CD8-positive, alpha-beta memory T cell (primary cell): ENCODE measurements around the gene FBXO10. TPM values are rescaled to one million over a fixed set of nuclear protein-coding genes. Genes with fewer than 3 reads are reported as not detected.

Experiments
- CTCF ChIA-PET: fragments of 350-600 bp; sonication (Branson Sonifier 250); formaldehyde crosslinking; loops from one replicate; lab custom pipeline; 2021; ENCODE audit warnings: antibody characterized with exemption; lab: Charles Lee
- POLR2A ChIA-PET: fragments of 350-600 bp; sonication (Branson Sonifier 250); formaldehyde crosslinking; loops from one replicate; lab custom pipeline; 2021; ENCODE audit warnings: antibody characterized with exemption; lab: Charles Lee
- DNase-seq, 5 donors: peaks; one replicate each; pipeline versions ENCODE4 v3.0.0 to v3.0.0-alpha.2; 2020 to 2022; ENCODE audit warnings: mixed read lengths in 1 of 5
- H3K27ac ChIP-seq: one replicate; pipeline ENCODE4 v1.7.0; 2013; ENCODE audit warnings: low read depth, mild to moderate bottlenecking, low read length, moderate library complexity
- H3K27me3 ChIP-seq: 2 replicates; pipeline ENCODE4 v1.7.0; 2013; ENCODE audit warnings: low read length, mild to moderate bottlenecking; ENCODE audit not compliant: insufficient read depth, poor library complexity, severe bottlenecking
- H3K36me3 ChIP-seq: 2 replicates; pipeline ENCODE4 v1.7.0; 2013; ENCODE audit warnings: mild to moderate bottlenecking, low read length, moderate library complexity; ENCODE audit not compliant: insufficient read depth
- H3K4me1 ChIP-seq: 2 replicates; pipeline ENCODE4 v1.7.0; 2013; ENCODE audit warnings: mild to moderate bottlenecking, low read length, moderate library complexity; ENCODE audit not compliant: insufficient read depth
- H3K4me3 ChIP-seq: 2 replicates; pipeline ENCODE4 v1.7.0; 2013; ENCODE audit warnings: mild to moderate bottlenecking, low read length
- H3K9me3 ChIP-seq: 2 replicates; pipeline ENCODE4 v1.7.0; 2013; ENCODE audit warnings: mild to moderate bottlenecking, low read length
- H3K27ac Mint-ChIP-seq, 8 donors: one replicate each; pipeline ENCODE4 v1.8.0; 2020 to 2021; ENCODE audit warnings: mixed read lengths in 8 of 8, mild to moderate bottlenecking in 6 of 8, inconsistent platforms in 3 of 8, moderate library complexity in 3 of 8
- H3K27me3 Mint-ChIP-seq, 2 donors: one replicate each; pipeline ENCODE4 v1.8.0; 2020 to 2021; ENCODE audit warnings: mixed read lengths in 2 of 2, mild to moderate bottlenecking in 1 of 2, moderate library complexity in 1 of 2
- H3K36me3 Mint-ChIP-seq, 3 donors: one replicate each; pipeline ENCODE4 v1.8.0; 2020 to 2021; ENCODE audit warnings: mixed read lengths in 3 of 3, inconsistent platforms in 1 of 3, mild to moderate bottlenecking in 1 of 3
- H3K4me1 Mint-ChIP-seq, 3 donors: one replicate each; pipeline ENCODE4 v1.8.0; 2020 to 2021; ENCODE audit warnings: mixed read lengths in 3 of 3, inconsistent platforms in 1 of 3, mild to moderate bottlenecking in 1 of 3
- H3K4me3 Mint-ChIP-seq, 7 donors: one replicate each; pipeline ENCODE4 v1.8.0; 2020 to 2021; ENCODE audit warnings: mixed read lengths in 7 of 7, mild to moderate bottlenecking in 6 of 7, moderate library complexity in 4 of 7, inconsistent platforms in 2 of 7
- H3K9me3 Mint-ChIP-seq, 5 donors: one replicate each; pipeline ENCODE4 v1.8.0; 2020 to 2022; ENCODE audit warnings: mixed read lengths in 5 of 5, mild to moderate bottlenecking in 3 of 5, moderate library complexity in 2 of 5, inconsistent platforms in 1 of 5
- polyA plus RNA-seq: library from polyadenylated mRNA; unstranded; fragments of 300-500 nt; fragmentation: Illumina TruSeq; gene quantifications from one replicate; pipeline ENCODE4 v1.2.3, GENCODE V29; 2021
- total RNA-seq, 2 experiments: library from RNA; stranded (reverse); gene quantifications; one replicate each; pipeline ENCODE4 v1.2.3, GENCODE V29; 2021

Gene FBXO10
- total and polyA plus RNA-seq, 3 experiments from 2014 or later = 0.82 to 2.8 (median 2.3) TPM

DNA sequence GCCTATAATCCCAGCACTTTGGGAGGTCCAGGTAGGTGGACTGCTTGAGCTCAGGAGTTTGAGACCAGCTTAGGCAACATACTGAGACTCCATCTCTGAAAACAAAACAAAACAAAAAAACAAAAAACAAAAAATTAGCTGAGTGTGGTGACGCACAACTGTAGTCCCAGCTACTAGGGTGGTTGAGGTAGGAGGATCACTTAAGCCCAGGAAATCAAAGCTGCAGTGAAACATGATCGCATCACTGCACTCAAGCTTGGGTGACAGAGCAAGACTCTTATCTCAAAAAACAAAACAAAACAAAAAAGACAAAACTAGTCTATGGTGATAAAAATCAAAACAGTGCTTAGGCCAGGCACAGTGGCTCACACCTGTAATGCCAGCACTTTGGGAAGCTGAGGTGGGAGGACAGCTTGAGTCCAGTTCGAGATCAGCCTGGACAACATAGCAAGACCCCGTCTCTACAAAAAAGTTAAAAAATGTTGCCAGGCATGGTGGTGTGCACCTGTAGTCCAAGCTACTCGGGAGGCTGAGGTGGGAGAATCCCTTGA is 28.8 kb downstream of the FBXO10 start:
- H3K36me3 ChIP-seq = no peaks in the 10 kb centered on the region
- Mint-ChIP-seq H3K4me1 (no peaks in the 10 kb centered on the region), H3K27me3 (peaks cover 0 to 1% of the 10 kb centered on the region in 2 donors), H3K9me3 (no peaks in the 10 kb centered on the region), H3K27ac (no peak overlapping the region), H3K36me3 (no peaks in the 10 kb centered on the region), H3K4me3 (no peak overlapping the region)
- POLR2A ChIA-PET = no interaction called here
- no peaks in the 10 kb centered on the region for H3K9me3 ChIP-seq
- DNase-seq = no peak
- H3K4me3 ChIP-seq = no peak overlapping the region
- CTCF ChIA-PET = no interaction called here
- no peaks in the 10 kb centered on the region for H3K27me3 ChIP-seq
- no peak overlapping the region for H3K27ac ChIP-seq
- H3K4me1 ChIP-seq = no peaks in the 10 kb centered on the region

DNA sequence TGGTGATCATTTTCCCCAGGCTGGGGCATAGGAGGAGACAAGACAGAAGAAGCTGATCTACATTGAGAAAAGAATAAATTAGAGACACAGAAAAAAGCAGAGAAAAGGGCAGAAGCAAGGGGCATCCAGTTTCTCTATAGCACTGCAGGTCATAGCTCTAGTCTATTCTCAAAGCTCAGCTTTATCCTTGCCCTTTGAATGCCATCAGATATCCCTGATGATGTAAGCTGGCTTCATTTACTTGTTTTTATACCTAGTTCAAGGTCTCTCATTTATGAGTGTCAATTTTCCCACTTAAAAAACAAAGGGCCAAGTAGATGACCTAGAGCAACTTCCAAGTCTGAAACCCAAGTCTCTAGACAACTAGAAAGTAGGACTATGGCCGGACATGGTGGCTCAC is 32.7 kb downstream of the FBXO10 start:
- Histone ChIP-seq H3K4me1 (no peaks in the 10 kb centered on the region), H3K36me3 (no peaks in the 10 kb centered on the region), H3K27ac (no peak overlapping the region), H3K9me3 (no peaks in the 10 kb centered on the region), H3K27me3 (no peaks in the 10 kb centered on the region), H3K4me3 (no peak overlapping the region)
- Mint-ChIP-seq H3K27ac (no peak overlapping the region), H3K9me3 (no peaks in the 10 kb centered on the region), H3K36me3 (peaks cover 0 to 3% (median 0%) of the 10 kb centered on the region in 3 donors), H3K4me1 (no peaks in the 10 kb centered on the region), H3K27me3 (peaks cover 0 to 1% of the 10 kb centered on the region in 2 donors), H3K4me3 (no peak overlapping the region)
- CTCF ChIA-PET = interaction anchor here (0.6 kb wide), 1 partner anchor 1338 kb away, joined by 3 read pairs; no protein-coding TSS in a partner anchor
- DNase-seq = no peak
- POLR2A ChIA-PET = no interaction called here

DNA sequence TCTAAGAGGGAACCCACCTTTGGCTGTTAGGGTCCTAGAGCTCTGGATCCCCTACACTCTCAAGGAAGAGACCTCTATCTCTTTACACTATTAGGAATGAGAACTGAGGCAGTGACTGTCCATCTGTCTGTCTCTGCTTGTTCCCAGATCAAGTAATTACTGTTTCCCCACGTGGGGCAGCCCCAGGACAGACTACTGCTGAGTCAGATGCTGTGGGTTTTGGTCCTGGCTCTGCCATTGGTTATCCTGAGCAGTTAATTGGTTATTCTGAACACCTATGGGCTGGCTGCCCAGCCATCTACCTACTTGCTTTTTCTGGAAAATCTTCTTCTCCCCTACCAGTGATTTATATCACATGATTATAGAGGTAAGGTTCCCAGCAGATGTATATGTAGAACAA is 33.3 kb downstream of the FBXO10 start:
- H3K27me3 ChIP-seq = no peaks in the 10 kb centered on the region
- H3K4me1 ChIP-seq = no peaks in the 10 kb centered on the region
- no peak overlapping the region for H3K27ac ChIP-seq
- Mint-ChIP-seq H3K4me1 (no peaks in the 10 kb centered on the region), H3K36me3 (peaks cover 0 to 3% (median 0%) of the 10 kb centered on the region in 3 donors), H3K9me3 (no peaks in the 10 kb centered on the region), H3K27me3 (peaks cover 0 to 1% of the 10 kb centered on the region in 2 donors), H3K4me3 (no peak overlapping the region), H3K27ac (no peak overlapping the region)
- H3K9me3 ChIP-seq = no peaks in the 10 kb centered on the region
- H3K4me3 ChIP-seq = no peak overlapping the region
- ChIA-PET CTCF (no interaction called here), POLR2A (no interaction called here)
- H3K36me3 ChIP-seq = no peaks in the 10 kb centered on the region
- DNase-seq = no peak

DNA sequence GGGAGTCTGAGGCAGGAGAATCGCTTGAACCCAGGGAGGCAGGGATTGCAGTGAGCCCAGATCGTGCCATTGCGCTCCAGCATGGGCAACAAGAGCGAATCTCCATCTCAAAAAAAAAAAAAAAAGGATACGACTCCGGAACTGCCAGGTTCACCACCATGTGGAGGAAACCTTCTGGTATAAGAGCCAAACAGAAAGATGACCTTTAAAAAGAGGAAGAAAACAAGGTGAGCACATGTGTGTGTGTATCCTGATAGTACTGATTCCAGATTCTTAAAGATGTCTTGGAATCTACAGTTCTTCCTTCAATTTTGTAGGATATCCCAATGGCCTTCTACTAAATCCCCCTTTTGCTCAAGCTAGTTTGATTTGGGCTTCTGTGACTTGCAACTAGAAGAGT is 33.7 kb downstream of the FBXO10 start:
- H3K36me3 Mint-ChIP-seq = peaks cover 0 to 3% (median 2%) of the 10 kb centered on the region in 3 donors
- Histone ChIP-seq H3K4me1 (no peaks in the 10 kb centered on the region), H3K4me3 (no peak overlapping the region), H3K36me3 (no peaks in the 10 kb centered on the region), H3K27ac (no peak overlapping the region), H3K9me3 (no peaks in the 10 kb centered on the region), H3K27me3 (no peaks in the 10 kb centered on the region)
- peaks cover 0 to 1% of the 10 kb centered on the region in 2 donors for H3K27me3 Mint-ChIP-seq
- no peak overlapping the region for H3K4me3 Mint-ChIP-seq
- no peaks in the 10 kb centered on the region for H3K4me1 Mint-ChIP-seq
- H3K27ac Mint-ChIP-seq = no peak overlapping the region
- CTCF ChIA-PET = no interaction called here
- no peaks in the 10 kb centered on the region for H3K9me3 Mint-ChIP-seq
- no peak for DNase-seq
- POLR2A ChIA-PET = interaction anchor here (0.7 kb wide), 1 partner anchor 475 kb away, joined by 3 read pairs; no protein-coding TSS in a partner anchor

DNA sequence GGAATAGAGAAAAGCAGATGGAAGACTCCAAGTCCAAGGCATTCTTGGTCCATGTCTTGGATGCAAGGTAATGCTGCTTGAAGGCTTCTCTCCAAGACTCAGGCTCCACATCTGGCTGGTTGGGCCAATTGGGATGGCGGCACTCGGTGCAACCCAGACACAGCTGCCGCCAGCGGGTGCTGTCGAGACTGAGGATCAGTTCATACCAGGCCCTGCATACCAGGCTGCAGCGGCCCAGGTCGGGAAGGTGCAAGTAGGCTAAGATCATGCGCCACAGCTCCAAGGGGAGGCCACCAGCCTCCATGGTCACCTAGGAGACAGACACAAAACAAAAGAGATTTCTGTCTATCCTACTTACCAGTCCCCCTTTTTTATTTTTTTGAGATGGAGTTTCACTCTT is 34.7 kb downstream of the FBXO10 start:
- Mint-ChIP-seq H3K4me1 (no peaks in the 10 kb centered on the region), H3K4me3 (no peak overlapping the region), H3K27ac (no peak overlapping the region), H3K27me3 (peaks cover 0 to 1% of the 10 kb centered on the region in 2 donors), H3K36me3 (peaks cover 0 to 3% (median 2%) of the 10 kb centered on the region in 3 donors), H3K9me3 (no peaks in the 10 kb centered on the region)
- ChIA-PET POLR2A (no interaction called here), CTCF (no interaction called here)
- DNase-seq = no peak
- no peaks in the 10 kb centered on the region for H3K9me3 ChIP-seq
- H3K36me3 ChIP-seq = no peaks in the 10 kb centered on the region
- no peak overlapping the region for H3K27ac ChIP-seq
- H3K4me3 ChIP-seq = no peak overlapping the region
- no peaks in the 10 kb centered on the region for H3K4me1 ChIP-seq
- no peaks in the 10 kb centered on the region for H3K27me3 ChIP-seq

DNA sequence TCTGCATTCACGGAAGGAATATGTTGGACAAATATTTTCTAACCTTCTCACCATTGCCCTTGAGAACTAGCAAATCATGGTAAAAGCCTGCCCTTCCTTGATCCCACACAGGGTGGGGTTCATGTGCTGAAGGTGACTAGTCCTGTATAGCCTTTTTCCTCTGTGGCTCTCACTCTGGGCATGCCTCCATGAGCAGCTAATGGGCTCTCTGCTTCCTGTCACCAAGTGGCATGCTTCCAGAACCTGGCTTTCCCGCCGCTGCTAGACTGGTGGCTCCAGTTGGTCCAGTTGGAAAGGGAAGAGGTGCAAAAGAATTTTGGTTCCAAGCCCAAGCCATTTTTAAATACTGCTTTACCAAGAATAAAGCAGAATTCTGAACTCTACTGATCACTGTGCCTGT is 35.5 kb downstream of the FBXO10 start:
- Mint-ChIP-seq H3K4me1 (no peaks in the 10 kb centered on the region), H3K27me3 (peaks cover 0 to 1% of the 10 kb centered on the region in 2 donors), H3K9me3 (no peaks in the 10 kb centered on the region), H3K27ac (no peak overlapping the region), H3K36me3 (peaks cover 0 to 3% (median 2%) of the 10 kb centered on the region in 3 donors), H3K4me3 (no peak overlapping the region)
- Histone ChIP-seq H3K4me3 (no peak overlapping the region), H3K27ac (no peak overlapping the region), H3K27me3 (no peaks in the 10 kb centered on the region), H3K36me3 (no peaks in the 10 kb centered on the region), H3K9me3 (no peaks in the 10 kb centered on the region), H3K4me1 (no peaks in the 10 kb centered on the region)
- no peak for DNase-seq
- POLR2A ChIA-PET = no interaction called here
- CTCF ChIA-PET = no interaction called here

DNA sequence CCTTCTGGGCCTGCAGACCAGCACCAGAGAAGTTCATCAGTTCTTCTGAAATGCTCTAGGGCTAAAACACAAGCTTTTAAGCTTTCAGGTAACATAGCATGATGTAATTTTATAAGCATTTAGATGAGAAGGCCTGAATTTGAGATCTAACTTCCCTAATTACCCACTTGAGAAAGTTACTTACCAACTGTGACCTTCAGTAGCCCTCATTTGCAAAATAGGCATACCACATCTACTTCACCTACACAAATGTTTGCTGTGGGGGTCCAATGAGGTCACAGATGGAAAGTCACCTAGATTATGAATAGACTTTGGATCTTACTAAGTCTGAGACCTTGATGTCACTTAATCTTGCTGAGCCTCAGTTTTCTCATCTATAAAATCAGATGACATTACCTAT is 36.5 kb downstream of the FBXO10 start:
- no peak for DNase-seq
- Histone ChIP-seq H3K9me3 (no peaks in the 10 kb centered on the region), H3K27me3 (no peaks in the 10 kb centered on the region), H3K36me3 (no peaks in the 10 kb centered on the region), H3K4me3 (no peak overlapping the region), H3K27ac (no peak overlapping the region), H3K4me1 (no peaks in the 10 kb centered on the region)
- Mint-ChIP-seq H3K9me3 (no peaks in the 10 kb centered on the region), H3K4me3 (no peak overlapping the region), H3K36me3 (peaks cover 0 to 3% (median 2%) of the 10 kb centered on the region in 3 donors), H3K27ac (peak overlapping the region in 1 of 8 donors; percentile 6), H3K4me1 (no peaks in the 10 kb centered on the region), H3K27me3 (peaks cover 0 to 1% of the 10 kb centered on the region in 2 donors)
- POLR2A ChIA-PET = no interaction called here
- CTCF ChIA-PET = no interaction called here

DNA sequence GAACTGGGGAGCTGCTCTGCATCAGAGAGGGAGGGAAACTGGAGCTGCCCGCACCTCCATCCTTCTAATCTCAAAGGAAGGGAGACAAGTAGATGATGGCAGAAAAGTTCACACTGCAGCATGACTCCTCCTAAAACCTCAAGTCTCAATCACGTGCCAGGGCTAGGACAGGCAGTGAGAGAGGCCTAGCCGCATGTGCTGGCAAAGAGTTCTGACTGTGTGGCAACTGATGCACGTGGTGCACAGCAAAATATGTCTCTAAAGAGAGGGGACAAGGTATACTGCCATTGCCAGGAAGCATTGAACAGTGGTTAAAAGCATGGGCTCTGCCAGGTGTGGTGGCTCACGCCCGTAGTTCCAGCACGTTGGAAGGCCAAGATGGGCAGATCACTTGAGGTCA is 38.1 kb downstream of the FBXO10 start:
- Mint-ChIP-seq H3K9me3 (no peaks in the 10 kb centered on the region), H3K27ac (peak overlapping the region in 1 of 8 donors; percentile 23), H3K4me1 (no peaks in the 10 kb centered on the region), H3K27me3 (no peaks in the 10 kb centered on the region), H3K4me3 (no peak overlapping the region), H3K36me3 (peaks cover 0 to 3% (median 2%) of the 10 kb centered on the region in 3 donors)
- Histone ChIP-seq H3K4me1 (no peaks in the 10 kb centered on the region), H3K36me3 (no peaks in the 10 kb centered on the region), H3K27me3 (no peaks in the 10 kb centered on the region), H3K27ac (no peak overlapping the region), H3K4me3 (no peak overlapping the region), H3K9me3 (no peaks in the 10 kb centered on the region)
- no peak for DNase-seq
- CTCF ChIA-PET = no interaction called here
- POLR2A ChIA-PET = no interaction called here
